Coronary artery (tissue), 2 donors: ENCODE measurements around the gene PLCB3.

ENCODE experiments used
- DNase-seq: peaks from one replicate; pipeline ENCODE4 v3.0.0-alpha.2; 2017; ENCODE audit warnings: low spot score
- H3K27ac ChIP-seq, 2 donors: fragments of 200-600 bp; sonication (generic); one replicate each; pipeline ENCODE4 v1.5.1; 2016 to 2019
- H3K4me3 ChIP-seq: fragments of 200-600 bp; sonication (generic); 2 replicates; pipeline ENCODE4 v1.5.1; 2016; ENCODE audit warnings: mild to moderate bottlenecking, moderate library complexity
- TF ChIP-seq, protein P1 (sequence below): fragments of 200-600 bp; sonication (generic); IDR thresholded peaks from one replicate; pipeline ENCODE4 v1.5.1; 2019; ENCODE audit warnings: antibody characterized with exemption

Gene PLCB3

DNA sequence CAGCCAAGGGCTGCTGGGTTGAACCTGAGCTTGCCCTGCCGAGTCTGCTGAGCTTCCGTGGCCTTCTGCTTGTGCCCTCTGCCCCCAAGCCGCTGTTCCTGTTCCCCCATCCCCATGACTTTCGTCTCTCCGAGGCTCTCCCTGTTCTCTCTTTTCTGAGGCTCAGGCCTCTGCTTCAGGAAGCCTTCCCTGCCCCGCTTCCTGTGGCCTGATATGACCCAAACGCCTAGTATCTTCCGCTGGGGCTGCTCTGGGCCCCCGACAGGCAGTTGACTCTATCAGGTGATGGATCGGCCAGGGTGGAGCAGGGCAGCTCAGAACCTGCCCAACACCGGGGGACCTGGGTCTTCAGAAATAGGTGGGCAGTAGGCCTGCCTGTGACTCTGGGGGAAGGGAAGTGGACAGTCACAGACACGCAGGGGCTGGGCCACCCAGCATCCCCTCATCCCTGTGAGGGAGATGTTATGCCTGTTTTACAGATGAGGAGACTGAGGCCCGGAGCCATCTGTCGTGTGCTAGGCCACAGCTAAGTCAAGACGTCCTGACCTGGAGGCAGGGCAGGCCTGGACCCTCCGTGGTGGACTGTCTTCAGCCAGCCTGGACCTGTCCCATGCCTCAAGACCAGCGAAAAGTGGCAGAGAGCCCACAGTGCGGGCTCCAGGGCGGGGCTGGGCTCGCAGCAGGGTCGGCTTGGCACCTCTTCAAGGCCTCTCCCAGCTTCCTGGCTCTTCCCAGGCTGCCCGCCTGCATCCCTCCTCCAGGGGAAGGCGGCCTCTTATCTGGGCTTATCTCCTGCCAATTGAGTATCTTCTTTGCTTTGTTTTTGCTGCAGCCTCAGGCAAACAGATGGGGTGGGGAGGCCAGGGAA is 16.9 kb downstream of the PLCB3 start:
- TF ChIP-seq, protein P1, sequence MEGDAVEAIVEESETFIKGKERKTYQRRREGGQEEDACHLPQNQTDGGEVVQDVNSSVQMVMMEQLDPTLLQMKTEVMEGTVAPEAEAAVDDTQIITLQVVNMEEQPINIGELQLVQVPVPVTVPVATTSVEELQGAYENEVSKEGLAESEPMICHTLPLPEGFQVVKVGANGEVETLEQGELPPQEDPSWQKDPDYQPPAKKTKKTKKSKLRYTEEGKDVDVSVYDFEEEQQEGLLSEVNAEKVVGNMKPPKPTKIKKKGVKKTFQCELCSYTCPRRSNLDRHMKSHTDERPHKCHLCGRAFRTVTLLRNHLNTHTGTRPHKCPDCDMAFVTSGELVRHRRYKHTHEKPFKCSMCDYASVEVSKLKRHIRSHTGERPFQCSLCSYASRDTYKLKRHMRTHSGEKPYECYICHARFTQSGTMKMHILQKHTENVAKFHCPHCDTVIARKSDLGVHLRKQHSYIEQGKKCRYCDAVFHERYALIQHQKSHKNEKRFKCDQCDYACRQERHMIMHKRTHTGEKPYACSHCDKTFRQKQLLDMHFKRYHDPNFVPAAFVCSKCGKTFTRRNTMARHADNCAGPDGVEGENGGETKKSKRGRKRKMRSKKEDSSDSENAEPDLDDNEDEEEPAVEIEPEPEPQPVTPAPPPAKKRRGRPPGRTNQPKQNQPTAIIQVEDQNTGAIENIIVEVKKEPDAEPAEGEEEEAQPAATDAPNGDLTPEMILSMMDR = no peak
- no peak for DNase-seq
- peak overlapping the region; percentile 85 to 95 for H3K27ac ChIP-seq
- peak overlapping the region; percentile 85 for H3K4me3 ChIP-seq

DNA sequence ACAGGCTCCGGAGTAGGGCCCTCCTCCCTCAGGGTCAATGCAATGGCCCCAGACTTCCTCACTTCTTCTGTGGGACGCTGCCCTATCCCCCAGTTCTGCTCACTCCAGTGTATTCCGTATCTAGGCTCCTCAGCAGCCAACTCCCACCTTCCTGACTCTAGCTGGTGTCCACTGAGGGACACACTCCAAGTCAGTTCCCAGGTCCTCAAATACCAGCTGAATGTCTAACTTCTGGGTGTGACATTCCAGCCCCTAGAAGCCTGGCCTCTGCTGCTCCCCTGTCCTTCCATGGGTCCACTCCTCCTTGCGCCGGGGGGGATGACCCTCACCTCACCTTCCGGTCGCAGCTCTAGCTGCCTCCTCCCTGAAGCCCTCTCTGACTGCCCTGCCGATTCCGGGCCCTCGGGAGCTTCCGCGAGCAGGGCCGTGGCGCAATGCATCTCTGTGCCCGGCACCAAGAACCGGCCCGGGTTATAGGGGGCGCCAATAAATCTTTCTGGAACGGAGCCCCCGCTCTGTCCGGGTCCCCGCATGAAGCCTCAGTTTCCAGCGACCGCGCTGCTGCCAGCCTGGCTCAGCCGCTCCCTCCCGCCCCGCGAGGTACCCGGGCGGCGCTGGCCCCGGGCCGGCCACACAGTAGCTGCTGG is 17.7 kb downstream of the PLCB3 start:
- DNase-seq = peak; percentile 89
- Histone ChIP-seq H3K4me3 (peak overlapping the region; percentile 85), H3K27ac (peak overlapping the region; percentile 85 to 95)
- TF ChIP-seq, protein P1 = no peak

DNA sequence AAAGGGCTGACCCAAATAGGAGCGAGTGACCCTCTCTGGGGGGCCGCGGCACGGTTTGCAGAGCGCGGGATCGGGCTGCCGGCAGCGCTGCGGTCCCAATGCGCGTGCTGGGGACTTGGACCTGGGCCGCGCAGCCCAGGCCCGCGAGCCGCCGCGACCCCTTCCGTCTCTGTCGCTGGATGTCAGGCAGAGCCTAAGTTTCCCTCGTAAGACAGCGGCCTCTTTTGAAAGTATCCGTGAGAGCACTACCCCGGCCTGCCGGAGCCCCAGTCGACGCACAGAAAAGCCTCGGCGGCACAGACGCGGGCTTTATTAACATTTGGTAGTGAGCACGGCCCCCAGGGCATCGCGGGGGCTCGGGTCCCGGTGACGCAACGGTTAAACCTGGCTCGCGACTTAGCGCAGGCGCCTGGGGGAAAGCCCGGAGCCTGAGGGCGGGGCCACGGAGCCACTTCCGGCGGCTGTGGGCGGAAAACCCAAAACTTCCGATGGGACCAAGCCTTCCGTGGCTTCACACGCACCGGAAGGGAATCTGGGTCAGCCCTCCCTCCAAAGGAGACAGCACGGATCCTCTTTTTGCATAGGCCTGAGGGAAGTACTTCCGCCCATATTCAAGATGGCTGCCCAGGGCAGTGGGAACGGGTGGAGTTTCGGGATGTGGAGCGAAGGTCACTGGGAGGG is 18.4 kb downstream of the PLCB3 start:
- peak; percentile 99 for DNase-seq
- TF ChIP-seq, protein P1 = no peak
- Histone ChIP-seq H3K4me3 (peak overlapping the region; percentile 85), H3K27ac (peak overlapping the region; percentile 85 to 98)

DNA sequence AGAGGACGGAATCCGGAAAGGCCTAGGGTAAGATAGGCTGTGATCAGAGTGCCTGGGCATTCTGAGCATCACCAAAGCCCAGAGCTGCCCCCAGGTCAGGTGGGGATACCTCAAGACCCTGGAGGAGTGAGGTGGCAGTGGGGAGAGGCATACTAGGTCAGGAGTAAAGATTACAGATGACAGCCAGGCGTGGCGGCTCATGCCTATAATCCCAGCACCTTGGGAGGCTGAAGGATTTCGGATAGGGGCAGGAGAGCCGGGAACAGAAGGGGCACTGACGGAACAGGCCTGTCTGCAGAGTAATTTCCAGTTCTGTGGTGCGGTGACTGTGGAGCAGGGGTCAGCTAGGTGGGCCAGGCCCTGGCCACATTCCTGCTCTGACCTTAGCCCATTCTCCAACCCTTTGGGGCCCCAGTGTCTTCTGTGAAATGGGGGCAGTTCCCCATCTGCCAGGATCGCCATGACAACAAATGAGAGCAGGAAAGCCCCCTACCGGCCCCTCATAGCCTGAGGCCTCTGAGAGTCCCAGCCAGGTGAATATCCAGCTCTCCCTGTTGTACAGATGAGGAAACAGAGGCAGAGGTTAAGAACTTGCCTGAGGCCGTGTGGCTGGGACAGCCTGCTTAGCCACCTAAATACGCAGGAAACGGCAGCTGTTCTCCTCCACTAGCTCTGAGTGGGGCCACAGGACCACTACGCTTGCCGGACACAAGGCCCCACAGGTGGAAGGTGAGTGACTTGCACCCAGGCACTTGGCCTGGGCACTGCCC is 23.9 kb downstream of the PLCB3 start:
- Histone ChIP-seq H3K27ac (no peak overlapping the region), H3K4me3 (no peak overlapping the region)
- DNase-seq = no peak
- TF ChIP-seq, protein P1 = no peak

DNA sequence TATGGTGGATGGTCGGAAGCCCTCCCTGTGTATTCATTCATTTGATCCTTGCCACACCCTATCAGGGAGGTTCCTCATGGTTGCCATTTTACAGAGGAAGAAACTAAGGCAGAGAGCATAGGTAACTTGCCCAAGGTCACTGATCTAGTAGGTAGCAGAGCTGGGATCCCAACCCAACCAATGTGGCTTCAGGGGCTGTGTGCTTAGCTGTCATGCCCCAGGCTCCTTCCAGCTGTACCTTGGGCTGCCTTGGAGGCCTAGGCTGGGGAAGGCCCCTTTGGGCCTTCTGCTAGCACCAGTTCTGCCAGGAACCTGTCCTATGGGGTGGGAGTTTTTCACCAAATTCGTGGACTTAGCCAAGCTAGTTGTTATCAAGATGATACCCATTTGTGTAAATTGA is 24.5 kb downstream of the PLCB3 start:
- DNase-seq = no peak
- Histone ChIP-seq H3K27ac (no peak overlapping the region), H3K4me3 (no peak overlapping the region)
- TF ChIP-seq, protein P1 = no peak

DNA sequence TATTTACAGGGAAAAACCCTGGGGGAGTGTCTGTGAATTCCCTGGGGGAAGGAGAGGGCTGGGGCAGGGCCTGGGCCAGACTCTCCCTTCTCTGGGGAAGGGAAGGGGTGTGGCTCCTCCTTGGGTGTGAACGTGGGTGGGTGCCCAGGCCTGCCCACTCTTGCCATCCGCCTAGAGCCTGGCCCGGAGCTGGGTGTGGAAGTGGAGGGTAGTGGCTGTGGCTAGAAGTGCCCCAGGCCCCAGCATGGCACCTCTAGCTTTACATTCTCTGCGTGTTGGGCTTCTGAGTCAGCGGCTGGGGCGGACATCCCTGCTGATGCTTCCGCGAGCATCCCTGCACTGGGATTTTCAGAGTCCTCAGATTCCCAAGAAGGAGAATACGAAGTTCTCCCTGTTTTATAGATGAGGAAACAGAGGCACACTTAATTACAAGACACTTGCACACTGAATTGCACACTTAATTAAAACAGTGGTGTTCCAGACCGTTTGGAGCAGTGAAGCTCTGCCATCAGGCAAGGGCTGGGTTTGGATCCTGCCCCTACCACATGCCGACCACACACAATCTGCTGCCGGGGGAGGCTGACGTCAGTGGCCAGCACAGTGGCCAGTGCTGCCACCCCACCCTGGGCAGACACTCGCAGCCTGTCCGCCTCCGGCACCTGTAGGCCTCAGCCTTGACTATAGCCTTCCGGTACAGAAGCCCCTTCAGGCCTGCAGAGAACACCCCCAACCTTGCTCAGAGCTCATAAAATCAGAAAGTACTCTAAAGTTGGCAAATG is 25.5 kb downstream of the PLCB3 start:
- Histone ChIP-seq H3K4me3 (no peak overlapping the region), H3K27ac (no peak overlapping the region)
- no peak for DNase-seq
- TF ChIP-seq, protein P1 = no peak
